Measurements from ENCODE around the gene YARS1. TPM values are rescaled to one million over a fixed set of nuclear protein-coding genes. Genes with fewer than 3 reads are reported as not detected.

The YARS1 gene
- total and polyA plus RNA-seq, 2 donors (not counting 1 experiment from before 2014, with no cell fraction given), result 94.4 to 295 TPM

DNA sequence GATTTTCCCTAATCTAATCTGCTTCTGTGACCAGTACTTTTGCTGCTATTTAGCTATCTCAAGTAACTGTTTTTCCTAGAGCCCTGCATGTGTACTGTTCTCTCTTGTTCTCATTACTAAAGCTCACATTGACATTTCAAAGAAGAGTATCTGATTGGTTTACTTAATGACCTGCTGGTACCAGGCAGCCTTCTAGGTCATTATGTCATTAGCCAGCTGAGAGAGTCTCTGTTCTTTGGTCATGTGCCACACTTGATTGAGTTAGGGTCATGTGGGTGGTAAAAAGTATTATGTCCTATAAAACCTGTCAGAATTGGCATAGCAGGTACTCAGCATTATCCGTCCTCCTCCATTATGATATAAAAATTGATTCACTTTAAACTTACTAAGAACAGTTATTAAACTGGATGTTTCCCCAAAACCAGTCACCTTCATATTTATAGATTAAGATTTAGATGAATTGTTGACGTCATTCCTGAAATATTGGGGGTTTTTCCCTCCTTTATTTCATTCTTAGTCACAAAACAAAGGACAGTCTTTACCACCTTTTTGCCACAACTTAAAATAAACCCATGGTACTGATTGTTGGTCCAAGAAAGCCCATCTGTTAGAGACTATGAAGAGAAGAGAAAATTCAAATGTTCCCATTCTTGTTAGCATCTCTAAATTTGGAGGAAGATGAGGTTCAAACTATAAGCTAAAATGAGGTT lies 31.4 kb upstream of the YARS1 start:
- Histone ChIP-seq H4K20me1 (ENCODE audit: control insufficient read depth, extremely low read depth, insufficient read depth, low read length) (no peaks in the 10 kb centered on the region), H3K4me2 (ENCODE audit: extremely low read depth, insufficient read depth, low read length) (no peak overlapping the region), H3K27me3 (ENCODE audit: control insufficient read depth, insufficient read depth, low read length) (no peaks in the 10 kb centered on the region), H3K79me2 (ENCODE audit: control insufficient read depth, insufficient read depth, low read length) (no peaks in the 10 kb centered on the region), H3K27ac (ENCODE audit: insufficient read depth, low read length) (no peak overlapping the region), H3K9ac (ENCODE audit: insufficient read depth, low read length) (no peak overlapping the region), H3K9me3 (ENCODE audit: control insufficient read depth, insufficient read depth, low read depth, low read length) (no peaks in the 10 kb centered on the region), H3K4me3 (replicated peaks in 1 of 4; ENCODE audit: control extremely low read depth in 1 of 4, insufficient read depth in 1 of 4, low read depth in 3 of 4, low read length in 4 of 4) (no peak overlapping the region), H2AFZ (ENCODE audit: low read length) (no peak overlapping the region), H3K4me1 (ENCODE audit: control insufficient read depth, extremely low read depth, insufficient read depth, low read length) (no peaks in the 10 kb centered on the region), H3K36me3 (ENCODE audit: control insufficient read depth, insufficient read depth, low read length) (peaks cover 2% of the 10 kb centered on the region)
- TF ChIP-seq, protein P1, sequence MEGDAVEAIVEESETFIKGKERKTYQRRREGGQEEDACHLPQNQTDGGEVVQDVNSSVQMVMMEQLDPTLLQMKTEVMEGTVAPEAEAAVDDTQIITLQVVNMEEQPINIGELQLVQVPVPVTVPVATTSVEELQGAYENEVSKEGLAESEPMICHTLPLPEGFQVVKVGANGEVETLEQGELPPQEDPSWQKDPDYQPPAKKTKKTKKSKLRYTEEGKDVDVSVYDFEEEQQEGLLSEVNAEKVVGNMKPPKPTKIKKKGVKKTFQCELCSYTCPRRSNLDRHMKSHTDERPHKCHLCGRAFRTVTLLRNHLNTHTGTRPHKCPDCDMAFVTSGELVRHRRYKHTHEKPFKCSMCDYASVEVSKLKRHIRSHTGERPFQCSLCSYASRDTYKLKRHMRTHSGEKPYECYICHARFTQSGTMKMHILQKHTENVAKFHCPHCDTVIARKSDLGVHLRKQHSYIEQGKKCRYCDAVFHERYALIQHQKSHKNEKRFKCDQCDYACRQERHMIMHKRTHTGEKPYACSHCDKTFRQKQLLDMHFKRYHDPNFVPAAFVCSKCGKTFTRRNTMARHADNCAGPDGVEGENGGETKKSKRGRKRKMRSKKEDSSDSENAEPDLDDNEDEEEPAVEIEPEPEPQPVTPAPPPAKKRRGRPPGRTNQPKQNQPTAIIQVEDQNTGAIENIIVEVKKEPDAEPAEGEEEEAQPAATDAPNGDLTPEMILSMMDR (conservative IDR thresholded peaks at IDR 0.05 in 1 of 2, IDR thresholded peaks at IDR 0.05 in 1 of 2; ENCODE audit: low read depth in 1 of 2, low read length in 2 of 2), result no peak
- DNase-seq (ENCODE audit: low read depth in 2 of 2), result no peak

DNA sequence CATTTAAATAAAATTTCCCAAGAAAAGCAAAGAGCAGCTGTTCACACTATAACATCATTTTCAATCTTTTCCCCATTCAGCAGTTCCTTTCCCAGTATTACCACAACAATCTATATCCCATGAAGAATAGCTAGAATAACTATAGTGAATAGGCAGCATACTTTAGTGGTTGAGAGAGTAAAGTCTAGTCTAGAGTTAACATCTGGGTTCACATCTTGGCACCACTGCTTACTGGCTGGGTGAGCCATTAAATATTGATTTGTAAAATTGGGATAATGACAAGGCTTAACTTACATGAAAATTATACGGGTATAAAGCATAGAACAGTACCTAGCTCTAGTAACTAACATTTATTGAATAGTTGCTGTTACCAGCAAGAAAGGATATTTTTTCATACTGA lies 14.7 kb upstream of the YARS1 start:
- H2AFZ ChIP-seq (ENCODE audit: low read length), result no peak overlapping the region
- no peak overlapping the region for H3K4me3 ChIP-seq (replicated peaks in 1 of 4; ENCODE audit: control extremely low read depth in 1 of 4, insufficient read depth in 1 of 4, low read depth in 3 of 4, low read length in 4 of 4)
- H3K27me3 ChIP-seq (ENCODE audit: control insufficient read depth, insufficient read depth, low read length), result no peaks in the 10 kb centered on the region
- no peaks in the 10 kb centered on the region for H4K20me1 ChIP-seq (ENCODE audit: control insufficient read depth, extremely low read depth, insufficient read depth, low read length)
- no peak overlapping the region for H3K9ac ChIP-seq (ENCODE audit: insufficient read depth, low read length)
- H3K4me1 ChIP-seq (ENCODE audit: control insufficient read depth, extremely low read depth, insufficient read depth, low read length), result no peaks in the 10 kb centered on the region
- no peak for DNase-seq (ENCODE audit: low read depth in 2 of 2)
- H3K36me3 ChIP-seq (ENCODE audit: control insufficient read depth, insufficient read depth, low read length), result peaks cover 11% of the 10 kb centered on the region
- no peaks in the 10 kb centered on the region for H3K9me3 ChIP-seq (ENCODE audit: control insufficient read depth, insufficient read depth, low read depth, low read length)
- H3K27ac ChIP-seq (ENCODE audit: insufficient read depth, low read length), result no peak overlapping the region
- TF ChIP-seq, protein P1 (conservative IDR thresholded peaks at IDR 0.05 in 1 of 2, IDR thresholded peaks at IDR 0.05 in 1 of 2; ENCODE audit: low read depth in 1 of 2, low read length in 2 of 2), result no peak
- no peak overlapping the region for H3K4me2 ChIP-seq (ENCODE audit: extremely low read depth, insufficient read depth, low read length)
- H3K79me2 ChIP-seq (ENCODE audit: control insufficient read depth, insufficient read depth, low read length), result no peaks in the 10 kb centered on the region

DNA sequence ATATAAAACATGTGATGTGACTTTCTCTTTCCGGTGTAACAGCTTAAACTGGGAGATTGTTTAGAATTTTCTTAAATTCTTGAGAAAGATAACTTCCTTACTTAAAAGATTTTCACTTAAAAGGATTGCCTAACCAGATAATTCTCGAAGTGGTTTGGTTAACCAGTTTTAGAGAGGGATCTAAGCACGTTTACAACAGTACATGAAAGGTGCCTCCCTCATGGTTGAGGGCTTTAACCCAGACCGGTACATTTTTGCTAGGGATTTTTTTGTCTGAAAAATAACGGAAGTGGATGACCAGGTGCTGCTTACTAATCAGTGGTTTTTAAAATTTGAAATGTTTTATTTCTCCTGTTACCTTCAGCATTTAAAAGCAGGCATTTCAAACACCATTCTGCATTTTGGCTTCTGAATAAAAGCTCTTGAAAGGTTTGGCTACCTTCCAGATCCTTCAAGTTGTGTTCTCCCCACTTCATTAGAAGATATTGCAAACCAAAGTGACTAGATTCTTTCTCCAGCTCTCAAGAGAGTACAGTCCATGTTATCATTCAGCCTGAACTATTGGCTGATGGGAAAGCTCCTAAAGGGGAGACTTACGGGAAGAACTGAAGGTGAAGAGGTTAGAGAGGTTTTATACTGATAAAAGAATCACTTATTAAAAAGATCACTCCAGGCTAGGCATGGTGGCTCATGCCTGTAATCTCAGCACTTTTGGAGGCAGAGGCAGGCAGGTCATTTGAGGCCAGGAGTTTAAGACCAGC lies 13.1 kb upstream of the YARS1 start:
- Histone ChIP-seq H3K9me3 (ENCODE audit: control insufficient read depth, insufficient read depth, low read depth, low read length) (no peaks in the 10 kb centered on the region), H3K27ac (ENCODE audit: insufficient read depth, low read length) (no peak overlapping the region), H3K9ac (ENCODE audit: insufficient read depth, low read length) (no peak overlapping the region), H3K4me2 (ENCODE audit: extremely low read depth, insufficient read depth, low read length) (no peak overlapping the region), H3K4me1 (ENCODE audit: control insufficient read depth, extremely low read depth, insufficient read depth, low read length) (no peaks in the 10 kb centered on the region), H3K79me2 (ENCODE audit: control insufficient read depth, insufficient read depth, low read length) (no peaks in the 10 kb centered on the region), H2AFZ (ENCODE audit: low read length) (no peak overlapping the region), H3K27me3 (ENCODE audit: control insufficient read depth, insufficient read depth, low read length) (no peaks in the 10 kb centered on the region), H3K4me3 (replicated peaks in 1 of 4; ENCODE audit: control extremely low read depth in 1 of 4, insufficient read depth in 1 of 4, low read depth in 3 of 4, low read length in 4 of 4) (no peak overlapping the region), H4K20me1 (ENCODE audit: control insufficient read depth, extremely low read depth, insufficient read depth, low read length) (no peaks in the 10 kb centered on the region), H3K36me3 (ENCODE audit: control insufficient read depth, insufficient read depth, low read length) (peaks cover 14% of the 10 kb centered on the region)
- TF ChIP-seq EZH2 (IDR thresholded peaks at IDR 0.05; ENCODE audit: low read length, missing control alignments), result no peak
- TF ChIP-seq, protein P1 (conservative IDR thresholded peaks at IDR 0.05 in 1 of 2, IDR thresholded peaks at IDR 0.05 in 1 of 2; ENCODE audit: low read depth in 1 of 2, low read length in 2 of 2), result no peak
- no peak for DNase-seq (ENCODE audit: low read depth in 2 of 2)

Data from fibroblast of lung (primary cell).